Measurements from ENCODE around the gene NTNG2.

Gene NTNG2

DNA sequence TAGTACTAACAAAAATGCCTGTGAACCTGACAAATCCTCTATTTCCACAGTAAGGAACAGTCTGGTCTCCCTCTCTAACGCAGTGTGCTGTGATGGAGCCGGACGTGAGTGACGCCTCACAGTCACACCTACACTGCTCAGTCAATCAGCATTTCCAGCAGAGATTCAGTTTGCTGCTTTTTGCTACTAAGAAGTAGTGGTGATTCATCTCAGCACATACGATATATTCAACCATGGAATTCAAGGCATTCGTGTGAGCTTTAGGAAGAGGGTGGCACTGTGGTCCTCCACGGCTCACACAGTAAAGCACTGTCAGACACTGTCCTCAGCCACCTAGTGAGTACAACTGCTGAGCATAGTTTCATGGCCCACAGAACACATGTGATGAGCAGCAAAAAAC lies 122.0 kb downstream of the NTNG2 start (continued):
- TF ChIP-seq, protein P1, sequence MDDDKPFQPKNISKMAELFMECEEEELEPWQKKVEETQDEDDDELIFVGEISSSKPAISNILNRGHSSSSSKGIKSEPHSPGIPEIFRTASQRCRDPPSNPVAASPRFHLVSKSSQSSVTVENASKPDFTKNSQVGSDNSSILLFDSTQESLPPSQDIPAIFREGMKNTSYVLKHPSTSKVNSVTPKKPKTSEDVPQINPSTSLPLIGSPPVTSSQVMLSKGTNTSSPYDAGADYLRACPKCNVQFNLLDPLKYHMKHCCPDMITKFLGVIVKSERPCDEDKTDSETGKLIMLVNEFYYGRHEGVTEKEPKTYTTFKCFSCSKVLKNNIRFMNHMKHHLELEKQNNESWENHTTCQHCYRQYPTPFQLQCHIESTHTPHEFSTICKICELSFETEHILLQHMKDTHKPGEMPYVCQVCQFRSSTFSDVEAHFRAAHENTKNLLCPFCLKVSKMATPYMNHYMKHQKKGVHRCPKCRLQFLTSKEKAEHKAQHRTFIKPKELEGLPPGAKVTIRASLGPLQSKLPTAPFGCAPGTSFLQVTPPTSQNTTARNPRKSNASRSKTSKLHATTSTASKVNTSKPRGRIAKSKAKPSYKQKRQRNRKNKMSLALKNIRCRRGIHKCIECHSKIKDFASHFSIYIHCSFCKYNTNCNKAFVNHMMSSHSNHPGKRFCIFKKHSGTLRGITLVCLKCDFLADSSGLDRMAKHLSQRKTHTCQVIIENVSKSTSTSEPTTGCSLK (tag by site-specific recombination; IDR thresholded peaks at IDR 0.05) = no peak
- no peak for TF ChIP-seq ZSCAN23 (tag by site-specific recombination; IDR thresholded peaks at IDR 0.05)

DNA sequence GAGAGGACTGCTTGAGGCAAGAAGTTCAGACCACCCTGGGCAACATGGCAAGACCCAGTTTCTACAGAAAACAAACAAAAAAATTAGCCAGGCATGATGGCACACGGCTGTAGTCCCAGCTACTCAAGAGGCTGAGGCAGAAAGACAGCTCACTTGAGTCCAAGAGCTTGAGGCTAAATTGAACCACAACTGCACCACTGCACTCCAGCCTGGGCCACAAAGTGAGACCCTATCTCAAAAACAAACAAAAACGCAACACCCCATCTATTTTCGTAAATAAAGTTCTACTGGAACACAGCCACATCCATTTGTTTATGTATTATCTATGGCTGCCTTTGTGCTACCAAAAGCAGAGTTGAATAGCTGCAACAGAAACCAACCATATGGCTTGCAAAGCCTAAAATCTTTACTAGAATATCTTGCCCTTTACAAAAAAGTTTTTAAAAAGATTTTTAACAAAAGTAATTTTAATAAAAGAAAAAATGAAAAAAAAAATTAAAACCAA lies 125.5 kb downstream of the NTNG2 start:
- H3K36me3 ChIP-seq (ENCODE audit: control insufficient read depth in 2 of 2, insufficient read depth in 1 of 2, low read length in 2 of 2) = peaks cover 47 to 62% of the 10 kb centered on the region in 2 experiments
- H3K4me1 ChIP-seq (ENCODE audit: control insufficient read depth, insufficient read depth, low read length) = peaks cover 4% of the 10 kb centered on the region; the same call in 1 of the 2 replicates
- TF ChIP-seq ZNF341 (tag by site-specific recombination; IDR thresholded peaks at IDR 0.05; ENCODE audit: low read depth) = no peak
- TF ChIP-seq ZNF24 (tag by site-specific recombination; IDR thresholded peaks at IDR 0.05) = no peak
- TF ChIP-seq, protein P2, sequence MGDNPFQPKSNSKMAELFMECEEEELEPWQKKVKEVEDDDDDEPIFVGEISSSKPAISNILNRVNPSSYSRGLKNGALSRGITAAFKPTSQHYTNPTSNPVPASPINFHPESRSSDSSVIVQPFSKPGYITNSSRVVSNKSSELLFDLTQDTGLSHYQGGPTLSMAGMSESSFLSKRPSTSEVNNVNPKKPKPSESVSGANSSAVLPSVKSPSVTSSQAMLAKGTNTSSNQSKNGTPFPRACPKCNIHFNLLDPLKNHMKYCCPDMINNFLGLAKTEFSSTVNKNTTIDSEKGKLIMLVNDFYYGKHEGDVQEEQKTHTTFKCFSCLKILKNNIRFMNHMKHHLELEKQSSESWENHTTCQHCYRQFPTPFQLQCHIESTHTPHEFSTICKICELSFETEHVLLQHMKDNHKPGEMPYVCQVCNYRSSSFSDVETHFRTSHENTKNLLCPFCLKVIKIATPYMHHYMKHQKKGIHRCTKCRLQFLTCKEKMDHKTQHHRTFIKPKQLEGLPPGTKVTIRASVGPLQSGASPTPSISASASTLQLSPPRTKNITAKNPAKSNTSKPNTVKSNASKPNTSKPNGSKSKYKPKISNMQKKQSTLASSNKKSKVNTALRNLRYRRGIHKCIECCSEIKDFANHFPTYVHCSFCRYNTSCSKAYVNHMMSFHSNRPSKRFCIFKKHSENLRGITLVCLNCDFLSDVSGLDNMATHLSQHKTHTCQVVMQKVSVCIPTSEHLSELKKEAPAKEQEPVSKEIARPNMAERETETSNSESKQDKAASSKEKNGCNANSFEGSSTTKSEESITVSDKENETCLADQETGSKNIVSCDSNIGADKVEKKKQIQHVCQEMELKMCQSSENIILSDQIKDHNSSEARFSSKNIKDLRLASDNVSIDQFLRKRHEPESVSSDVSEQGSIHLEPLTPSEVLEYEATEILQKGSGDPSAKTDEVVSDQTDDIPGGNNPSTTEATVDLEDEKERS (tag by site-specific recombination; IDR thresholded peaks at IDR 0.05) = no peak
- no peak for TF ChIP-seq ZNF600 (tag by site-specific recombination; IDR thresholded peaks at IDR 0.05)
- TF ChIP-seq, protein P3, sequence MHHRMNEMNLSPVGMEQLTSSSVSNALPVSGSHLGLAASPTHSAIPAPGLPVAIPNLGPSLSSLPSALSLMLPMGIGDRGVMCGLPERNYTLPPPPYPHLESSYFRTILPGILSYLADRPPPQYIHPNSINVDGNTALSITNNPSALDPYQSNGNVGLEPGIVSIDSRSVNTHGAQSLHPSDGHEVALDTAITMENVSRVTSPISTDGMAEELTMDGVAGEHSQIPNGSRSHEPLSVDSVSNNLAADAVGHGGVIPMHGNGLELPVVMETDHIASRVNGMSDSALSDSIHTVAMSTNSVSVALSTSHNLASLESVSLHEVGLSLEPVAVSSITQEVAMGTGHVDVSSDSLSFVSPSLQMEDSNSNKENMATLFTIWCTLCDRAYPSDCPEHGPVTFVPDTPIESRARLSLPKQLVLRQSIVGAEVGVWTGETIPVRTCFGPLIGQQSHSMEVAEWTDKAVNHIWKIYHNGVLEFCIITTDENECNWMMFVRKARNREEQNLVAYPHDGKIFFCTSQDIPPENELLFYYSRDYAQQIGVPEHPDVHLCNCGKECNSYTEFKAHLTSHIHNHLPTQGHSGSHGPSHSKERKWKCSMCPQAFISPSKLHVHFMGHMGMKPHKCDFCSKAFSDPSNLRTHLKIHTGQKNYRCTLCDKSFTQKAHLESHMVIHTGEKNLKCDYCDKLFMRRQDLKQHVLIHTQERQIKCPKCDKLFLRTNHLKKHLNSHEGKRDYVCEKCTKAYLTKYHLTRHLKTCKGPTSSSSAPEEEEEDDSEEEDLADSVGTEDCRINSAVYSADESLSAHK (tag by site-specific recombination; IDR thresholded peaks at IDR 0.05) = no peak
- TF ChIP-seq SP3 (tag by site-specific recombination; IDR thresholded peaks at IDR 0.05) = no peak
- no peak for TF ChIP-seq ZNF169 (tag by site-specific recombination; IDR thresholded peaks at IDR 0.05)
- no peak for TF ChIP-seq ZBTB8A (tag by site-specific recombination; IDR thresholded peaks at IDR 0.05)
- TF ChIP-seq ZNF239 (tag by site-specific recombination; IDR thresholded peaks at IDR 0.05) = no peak
- TF ChIP-seq, protein P4, sequence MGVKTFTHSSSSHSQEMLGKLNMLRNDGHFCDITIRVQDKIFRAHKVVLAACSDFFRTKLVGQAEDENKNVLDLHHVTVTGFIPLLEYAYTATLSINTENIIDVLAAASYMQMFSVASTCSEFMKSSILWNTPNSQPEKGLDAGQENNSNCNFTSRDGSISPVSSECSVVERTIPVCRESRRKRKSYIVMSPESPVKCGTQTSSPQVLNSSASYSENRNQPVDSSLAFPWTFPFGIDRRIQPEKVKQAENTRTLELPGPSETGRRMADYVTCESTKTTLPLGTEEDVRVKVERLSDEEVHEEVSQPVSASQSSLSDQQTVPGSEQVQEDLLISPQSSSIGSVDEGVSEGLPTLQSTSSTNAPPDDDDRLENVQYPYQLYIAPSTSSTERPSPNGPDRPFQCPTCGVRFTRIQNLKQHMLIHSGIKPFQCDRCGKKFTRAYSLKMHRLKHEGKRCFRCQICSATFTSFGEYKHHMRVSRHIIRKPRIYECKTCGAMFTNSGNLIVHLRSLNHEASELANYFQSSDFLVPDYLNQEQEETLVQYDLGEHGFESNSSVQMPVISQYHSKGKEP (tag by site-specific recombination; IDR thresholded peaks at IDR 0.05) = no peak
- TF ChIP-seq ZNF202 (tag by site-specific recombination; IDR thresholded peaks at IDR 0.05; ENCODE audit: borderline replicate concordance) = no peak
- no peak for TF ChIP-seq ZNF529 (tag by site-specific recombination; IDR thresholded peaks at IDR 0.05; ENCODE audit: insufficient replicate concordance)
- TF ChIP-seq BCL11B (tag by site-specific recombination; IDR thresholded peaks at IDR 0.05; ENCODE audit: low read depth) = no peak
- no peaks in the 10 kb centered on the region for H3K9me3 ChIP-seq (ENCODE audit: control insufficient read depth, insufficient read depth, low read depth, low read length)
- no peak overlapping the region for H3K27ac ChIP-seq (ENCODE audit: extremely low read depth, low read depth, low read length)
- POLR2A ChIA-PET = interaction anchor here (1.0 kb wide), 1 partner anchor 15 kb away, joined by 3 read pairs; no protein-coding TSS in a partner anchor
- no peak overlapping the region for H3K4me3 ChIP-seq (ENCODE audit: low read depth, low read length)
- CTCF ChIA-PET = interaction anchor here (1.6 to 2.9 kb wide), 2 partner anchors 18 to 28 kb away, joined by 3 to 13 read pairs; no protein-coding TSS in a partner anchor
